ENCODE results near the gene PCBP4. TPM values are rescaled to one million over a fixed set of nuclear protein-coding genes. Genes with fewer than 3 reads are reported as not detected.

PCBP4 gene
- total RNA-seq, 4 donors from 2014 or later, result 39.7 to 261 (median 159) TPM

DNA sequence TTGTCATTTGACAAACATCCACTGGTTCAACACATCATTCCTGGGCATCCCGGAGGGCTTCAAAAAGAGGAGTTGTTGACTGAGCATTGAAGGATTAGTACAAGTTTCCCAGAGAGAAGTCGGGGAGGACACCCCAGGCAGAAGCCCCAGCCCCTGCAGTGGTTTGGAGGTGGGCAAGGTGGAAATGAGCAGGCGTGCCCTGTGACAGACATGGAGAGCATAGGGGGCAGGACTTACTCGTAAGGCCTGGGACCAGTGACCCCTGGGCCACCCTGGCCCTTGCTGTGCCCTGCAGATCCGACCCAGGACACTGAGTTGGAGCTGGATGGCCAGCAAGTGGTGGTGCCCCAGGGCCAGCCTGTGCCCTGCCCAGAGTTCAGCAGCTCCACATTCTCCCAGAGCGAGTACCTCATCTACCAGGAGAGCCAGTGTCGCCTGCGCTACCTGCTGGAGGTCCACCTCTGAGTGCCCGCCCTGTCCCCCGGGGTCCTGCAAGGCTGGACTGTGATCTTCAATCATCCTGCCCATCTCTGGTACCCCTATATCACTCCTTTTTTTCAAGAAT lies 19.2 kb downstream of the PCBP4 start:
- TF ChIP-seq POLR2A (IDR thresholded peaks at IDR 0.05), result no peak
- TF ChIP-seq, protein P1, sequence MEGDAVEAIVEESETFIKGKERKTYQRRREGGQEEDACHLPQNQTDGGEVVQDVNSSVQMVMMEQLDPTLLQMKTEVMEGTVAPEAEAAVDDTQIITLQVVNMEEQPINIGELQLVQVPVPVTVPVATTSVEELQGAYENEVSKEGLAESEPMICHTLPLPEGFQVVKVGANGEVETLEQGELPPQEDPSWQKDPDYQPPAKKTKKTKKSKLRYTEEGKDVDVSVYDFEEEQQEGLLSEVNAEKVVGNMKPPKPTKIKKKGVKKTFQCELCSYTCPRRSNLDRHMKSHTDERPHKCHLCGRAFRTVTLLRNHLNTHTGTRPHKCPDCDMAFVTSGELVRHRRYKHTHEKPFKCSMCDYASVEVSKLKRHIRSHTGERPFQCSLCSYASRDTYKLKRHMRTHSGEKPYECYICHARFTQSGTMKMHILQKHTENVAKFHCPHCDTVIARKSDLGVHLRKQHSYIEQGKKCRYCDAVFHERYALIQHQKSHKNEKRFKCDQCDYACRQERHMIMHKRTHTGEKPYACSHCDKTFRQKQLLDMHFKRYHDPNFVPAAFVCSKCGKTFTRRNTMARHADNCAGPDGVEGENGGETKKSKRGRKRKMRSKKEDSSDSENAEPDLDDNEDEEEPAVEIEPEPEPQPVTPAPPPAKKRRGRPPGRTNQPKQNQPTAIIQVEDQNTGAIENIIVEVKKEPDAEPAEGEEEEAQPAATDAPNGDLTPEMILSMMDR (IDR thresholded peaks at IDR 0.05), result no peak
- H3K36me3 ChIP-seq, result no peaks in the 10 kb centered on the region
- DNase-seq, result no peak
- H3K27me3 ChIP-seq, result no peaks in the 10 kb centered on the region
- no peak overlapping the region for H3K27ac ChIP-seq
- intact Hi-C loops (cut with DNase I; ENCODE audit: low total_unique reads), result no loop called here
- H3K4me3 ChIP-seq, result no peak overlapping the region
- H3K4me1 ChIP-seq, result no peaks in the 10 kb centered on the region
- H3K9me3 ChIP-seq, result no peaks in the 10 kb centered on the region

DNA sequence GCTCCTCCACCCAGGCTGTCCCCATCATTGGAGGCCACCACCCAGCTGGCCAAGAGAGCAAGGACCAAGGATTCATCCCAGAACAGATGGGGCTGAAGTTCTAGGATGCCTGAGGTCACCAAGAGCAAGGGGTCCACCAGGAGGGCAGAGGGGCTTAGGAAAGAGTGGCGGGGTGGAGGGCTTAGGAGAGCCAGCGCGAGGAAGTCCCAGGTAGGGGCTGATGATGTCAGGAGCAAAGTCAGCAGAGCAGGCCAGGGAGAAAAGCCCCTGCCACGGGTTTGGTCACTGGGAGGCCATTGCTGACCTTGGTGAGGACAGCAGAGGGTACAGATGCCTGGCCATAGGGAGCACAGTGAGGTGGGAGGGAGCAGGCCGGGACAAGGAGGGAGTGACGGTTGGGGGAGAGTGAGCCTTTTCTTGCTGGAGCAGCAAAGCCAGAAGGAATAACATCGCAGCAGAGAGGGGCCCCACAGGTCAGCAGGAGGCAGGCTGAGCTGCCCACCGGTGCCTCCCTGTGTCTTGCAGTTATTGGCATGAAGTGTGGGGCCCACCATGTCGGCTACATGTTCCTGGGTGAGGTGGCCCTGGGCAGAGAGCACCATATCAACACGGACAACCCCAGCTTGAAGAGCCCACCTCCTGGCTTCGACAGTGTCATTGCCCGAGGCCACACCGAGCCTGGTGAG lies 19.9 kb downstream of the PCBP4 start:
- peak in 1 of 2 donors; percentile 8 for DNase-seq
- no peaks in the 10 kb centered on the region for H3K36me3 ChIP-seq
- no peaks in the 10 kb centered on the region for H3K9me3 ChIP-seq
- H3K27ac ChIP-seq, result no peak overlapping the region
- no peaks in the 10 kb centered on the region for H3K27me3 ChIP-seq
- intact Hi-C loops (cut with DNase I; ENCODE audit: low total_unique reads), result no loop called here
- no peaks in the 10 kb centered on the region for H3K4me1 ChIP-seq
- TF ChIP-seq, protein P1 (IDR thresholded peaks at IDR 0.05), result no peak
- no peak for TF ChIP-seq POLR2A (IDR thresholded peaks at IDR 0.05)
- H3K4me3 ChIP-seq, result no peak overlapping the region

DNA sequence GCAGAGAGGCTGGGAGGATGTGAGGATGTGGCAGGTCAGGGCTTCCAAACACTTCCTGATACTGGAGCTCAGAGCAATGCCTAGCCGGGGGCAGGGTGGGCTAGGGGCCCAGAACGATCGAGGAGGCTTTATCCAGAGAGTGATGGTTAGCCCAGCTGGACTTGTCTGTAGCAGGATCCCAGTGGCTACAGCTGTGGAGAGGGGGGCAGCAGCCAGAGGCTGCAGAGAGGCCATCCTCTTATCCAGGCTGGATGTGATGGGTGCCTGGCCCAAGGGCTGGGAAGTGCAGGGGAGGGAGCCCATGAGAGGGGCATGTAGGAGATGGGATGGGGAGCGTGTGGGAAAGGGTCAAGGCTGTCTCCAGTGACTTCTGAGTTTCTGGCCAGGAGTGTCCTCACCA lies 20.5 kb downstream of the PCBP4 start:
- Histone ChIP-seq H3K4me3 (no peak overlapping the region), H3K36me3 (no peaks in the 10 kb centered on the region), H3K27ac (no peak overlapping the region), H3K9me3 (no peaks in the 10 kb centered on the region), H3K4me1 (no peaks in the 10 kb centered on the region), H3K27me3 (no peaks in the 10 kb centered on the region)
- TF ChIP-seq POLR2A (IDR thresholded peaks at IDR 0.05), result no peak
- TF ChIP-seq, protein P1 (IDR thresholded peaks at IDR 0.05), result no peak
- peak in 1 of 2 donors; percentile 11 for DNase-seq
- intact Hi-C loops (cut with DNase I; ENCODE audit: low total_unique reads), result no loop called here

DNA sequence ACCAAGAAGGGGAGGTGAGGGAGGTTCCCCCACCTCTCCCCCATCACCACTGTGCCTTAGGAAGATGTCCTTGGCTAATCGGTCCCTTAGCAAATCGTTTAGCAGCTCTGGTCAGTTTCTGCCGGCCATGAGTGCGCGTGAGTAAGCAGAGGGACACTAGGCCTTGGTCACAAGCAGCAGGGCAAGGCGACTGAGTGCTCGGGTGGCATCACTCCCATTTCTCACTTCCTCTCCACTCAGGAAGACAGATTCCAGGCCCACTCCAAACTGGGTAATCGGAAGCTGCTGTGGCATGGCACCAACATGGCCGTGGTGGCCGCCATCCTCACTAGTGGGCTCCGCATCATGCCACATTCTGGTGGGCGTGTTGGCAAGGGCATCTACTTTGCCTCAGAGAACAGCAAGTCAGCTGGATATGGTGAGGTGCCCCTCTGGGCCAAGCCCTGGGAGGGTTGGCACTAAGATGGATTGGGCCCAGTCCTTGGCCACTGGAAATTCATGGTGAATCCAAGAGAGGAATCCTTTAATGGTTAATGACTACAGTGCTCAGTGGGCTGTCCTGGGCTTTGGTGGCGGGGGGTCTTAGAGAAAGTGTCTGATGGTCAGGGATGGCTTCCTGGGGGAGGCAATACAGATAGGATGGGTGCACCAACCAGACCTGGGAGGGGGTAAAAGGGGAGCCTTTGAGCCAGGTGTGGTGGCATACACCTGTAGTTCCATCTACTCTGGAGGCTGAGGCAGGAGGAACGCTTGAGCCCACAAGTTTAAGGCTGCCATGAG lies 21.1 kb downstream of the PCBP4 start:
- Histone ChIP-seq H3K4me1 (peaks cover 0 to 2% of the 10 kb centered on the region in 2 donors), H3K9me3 (no peaks in the 10 kb centered on the region), H3K4me3 (no peak overlapping the region), H3K27ac (no peak overlapping the region), H3K36me3 (no peaks in the 10 kb centered on the region), H3K27me3 (no peaks in the 10 kb centered on the region)
- no peak for DNase-seq
- TF ChIP-seq POLR2A (IDR thresholded peaks at IDR 0.05), result no peak
- TF ChIP-seq, protein P1 (IDR thresholded peaks at IDR 0.05), result no peak
- intact Hi-C loops (cut with DNase I; ENCODE audit: low total_unique reads), result no loop called here
